Ovary (tissue), 9 donors: ENCODE measurements around the gene DCAF8. TPM values are rescaled to one million over a fixed set of nuclear protein-coding genes. Genes with fewer than 3 reads are reported as not detected.

Experiments
- DNase-seq, 5 donors: peaks; one replicate each; pipeline ENCODE4 v3.0.0-alpha.2; 2019 to 2020
- H3K27ac ChIP-seq, 2 donors: fragments of 200-600 bp; one replicate each; pipeline versions ENCODE4 v1.5.1 to v1.8.0; 2019 to 2022
- H3K27me3 ChIP-seq: fragments of 200-600 bp; one replicate; pipeline ENCODE4 v1.8.0; 2022
- H3K36me3 ChIP-seq: fragments of 200-600 bp; sonication (generic); one replicate; pipeline ENCODE4 v1.5.1; 2019
- H3K4me1 ChIP-seq: one replicate; pipeline ENCODE4 v1.8.1; 2013; ENCODE audit warnings: mild to moderate bottlenecking, moderate library complexity; ENCODE audit not compliant: insufficient read depth
- H3K4me3 ChIP-seq: fragments of 200-600 bp; sonication (generic); one replicate; pipeline ENCODE4 v1.5.1; 2017
- H3K9me3 ChIP-seq, 2 donors: fragments of 200-600 bp in 1 of 2; sonication (generic) in 1 of 2; one replicate each; pipeline versions ENCODE4 v1.5.1 to v1.8.1; 2013 to 2019; ENCODE audit warnings: mild to moderate bottlenecking in 1 of 2, moderate library complexity in 1 of 2
- CTCF ChIP-seq, 3 donors: fragments of 450-650 bp in 2 of 3; fragments of 200-600 bp in 1 of 3; IDR thresholded peaks; one replicate each; pipeline versions ENCODE4 v1.5.1 to v1.8.0; 2016 to 2022; ENCODE audit warnings: antibody characterized with exemption in 3 of 3, mild to moderate bottlenecking in 1 of 3
- EP300 ChIP-seq: sonication (generic); formaldehyde crosslinking; IDR thresholded peaks from one replicate; pipeline ENCODE4 v1.6.1; 2017; ENCODE audit warnings: antibody characterized with exemption
- POLR2A ChIP-seq: fragments of 450-650 bp; IDR thresholded peaks from one replicate; pipeline ENCODE4 v1.6.1; 2017; ENCODE audit warnings: antibody characterized with exemption, mild to moderate bottlenecking, moderate library complexity
- WGBS, 3 donors: extraction: QIAGEN DNeasy Blood & Tissue Kit in 1 of 3; methylation state at CpG; one replicate each; pipeline versions ENCODE4 v1.1.5 to v1.1.7; 2013 to 2017; 5-methylcytosine and 5-hydroxymethylcytosine counted together
- intact Hi-C, 4 donors: fragments of 100-400 bp; cut with DNase I; formaldehyde crosslinking; loops; one replicate each; pipeline versions ENCODE4 v1.11.0 to v1.15.1; 2022 to 2023
- polyA plus RNA-seq, 2 donors: library from polyadenylated mRNA; stranded (reverse); fragments of 200-250 nt in 1 of 2; fragments of 350-450 nt in 1 of 2; fragmentation: Illumina TruSeq in 1 of 2; extraction: RNeasy Lipid Tissue Mini Kit (QIAGEN cat#74804) in 1 of 2; gene quantifications; one replicate each; pipeline ENCODE4 v1.2.3, GENCODE V29; 2013 to 2014
- total RNA-seq, 7 donors: library from RNA; depleted of rRNA in 2 of 7; stranded (reverse); fragments of >200 nt in 2 of 7; fragmentation: NEBNext Ultra II Directional in 3 of 7; extraction: Animal tissue kit (Norgen Biotek cat#: 25700) in 3 of 7; gene quantifications; one replicate each; pipeline versions ENCODE4 v1.1.0 to v1.2.4, GENCODE V29; 2016 to 2023
- donor health status: DM: no; HTN: no; CAD: no; lungs with moderate emphysema.
- donor health status: DM: no; HTN: no; CAD: no.
- donor health status: Bipolar disorder and iron deficiency.
- donor health status: DM: yes; HTN: yes; CAD: no.
- donor health status: DM: no; HTN: no; CAD: no.
- donor health status: DM: yes; HTN: yes; CAD: no.

The DCAF8 gene
- total and polyA plus RNA-seq, 9 donors: 85.2 to 147 (median 104) TPM

- no peak for DNase-seq
- Histone ChIP-seq H3K4me1 (peaks cover 1% of the 10 kb centered on the region), H3K9me3 (no peaks in the 10 kb centered on the region), H3K4me3 (no peak overlapping the region), H3K27me3 (no peaks in the 10 kb centered on the region), H3K36me3 (no peaks in the 10 kb centered on the region), H3K27ac (no peak overlapping the region)
- WGBS, 3 donors: 88 to 93% (median 93%) methylated on average over 4 of the region's 4 CpGs
- no peak for TF ChIP-seq POLR2A
- intact Hi-C loops: loop anchor here in 3 of 4 donors (10.0 kb wide), 5 partner anchors 58 to 178 kb away; partner anchors contain the start of gene ATP1A2 (in 1 of the 3)
Measured at GRCh38 chr1:160197231-160197630, 65.1 kb downstream of the DCAF8 start.

GRCh38 chr1:160196143-160196542 is 66.2 kb downstream of the DCAF8 start:
- no peak for DNase-seq
- H3K27me3 ChIP-seq: no peaks in the 10 kb centered on the region
- intact Hi-C loops: loop anchor here in 3 of 4 donors (10.0 kb wide), 5 partner anchors 59 to 179 kb away; partner anchors contain the start of gene ATP1A2 (in 1 of the 3)
- H3K4me1 ChIP-seq: peaks cover 1% of the 10 kb centered on the region
- H3K27ac ChIP-seq: no peak overlapping the region
- H3K36me3 ChIP-seq: no peaks in the 10 kb centered on the region
- TF ChIP-seq POLR2A (no peak), EP300 (no peak), CTCF (IDR thresholded peaks at IDR 0.05) (no peak)
- WGBS, 3 donors: 74 to 83% (median 83%) methylated on average over 4 of the region's 4 CpGs
- H3K9me3 ChIP-seq: no peaks in the 10 kb centered on the region
- H3K4me3 ChIP-seq: no peak overlapping the region

GRCh38 chr1:160194737-160195059 is 67.7 kb downstream of the DCAF8 start:
- Histone ChIP-seq H3K27ac (no peak overlapping the region), H3K9me3 (no peaks in the 10 kb centered on the region), H3K36me3 (no peaks in the 10 kb centered on the region), H3K4me3 (no peak overlapping the region), H3K27me3 (no peaks in the 10 kb centered on the region), H3K4me1 (peaks cover 1% of the 10 kb centered on the region)
- DNase-seq: no peak
- 53 to 62% (median 61%) methylated on average over 2 of the region's 2 CpGs for WGBS, 3 donors
- TF ChIP-seq POLR2A (no peak), EP300 (no peak), CTCF (IDR thresholded peaks at IDR 0.05) (no peak)
- intact Hi-C loops: loop anchor here (5.0 to 10.0 kb wide), 7 partner anchors 43 to 180 kb away; partner anchors contain the start of gene ATP1A2 (in 1 of the 4)

GRCh38 chr1:160193832-160194736 is 68.3 kb downstream of the DCAF8 start:
- no peak overlapping the region for H3K27ac ChIP-seq
- peaks cover 1% of the 10 kb centered on the region for H3K4me1 ChIP-seq
- 83 to 91% (median 84%) methylated on average over 9 of the region's 9 CpGs for WGBS, 3 donors
- H3K9me3 ChIP-seq: no peaks in the 10 kb centered on the region
- DNase-seq: no peak
- TF ChIP-seq POLR2A (no peak), EP300 (no peak), CTCF (IDR thresholded peaks at IDR 0.05) (no peak)
- no peaks in the 10 kb centered on the region for H3K27me3 ChIP-seq
- intact Hi-C loops: loop anchor here (2.0 to 10.0 kb wide), 8 partner anchors 25 to 181 kb away; partner anchors contain the start of gene ATP1A2 (in 1 of the 4)
- no peaks in the 10 kb centered on the region for H3K36me3 ChIP-seq
- H3K4me3 ChIP-seq: no peak overlapping the region
